Measurements from ENCODE around the gene INTS11. TPM values are rescaled to one million over a fixed set of nuclear protein-coding genes. Genes with fewer than 3 reads are reported as not detected.
"Not testable (repeated sequence)": the region's sequence is repeated elsewhere in the genome, so short reads cannot be mapped to it uniquely, and the experiment has no call there.

Gene INTS11
- total and polyA plus RNA-seq, 10 donors = 89.2 to 203 (median 102) TPM

DNA sequence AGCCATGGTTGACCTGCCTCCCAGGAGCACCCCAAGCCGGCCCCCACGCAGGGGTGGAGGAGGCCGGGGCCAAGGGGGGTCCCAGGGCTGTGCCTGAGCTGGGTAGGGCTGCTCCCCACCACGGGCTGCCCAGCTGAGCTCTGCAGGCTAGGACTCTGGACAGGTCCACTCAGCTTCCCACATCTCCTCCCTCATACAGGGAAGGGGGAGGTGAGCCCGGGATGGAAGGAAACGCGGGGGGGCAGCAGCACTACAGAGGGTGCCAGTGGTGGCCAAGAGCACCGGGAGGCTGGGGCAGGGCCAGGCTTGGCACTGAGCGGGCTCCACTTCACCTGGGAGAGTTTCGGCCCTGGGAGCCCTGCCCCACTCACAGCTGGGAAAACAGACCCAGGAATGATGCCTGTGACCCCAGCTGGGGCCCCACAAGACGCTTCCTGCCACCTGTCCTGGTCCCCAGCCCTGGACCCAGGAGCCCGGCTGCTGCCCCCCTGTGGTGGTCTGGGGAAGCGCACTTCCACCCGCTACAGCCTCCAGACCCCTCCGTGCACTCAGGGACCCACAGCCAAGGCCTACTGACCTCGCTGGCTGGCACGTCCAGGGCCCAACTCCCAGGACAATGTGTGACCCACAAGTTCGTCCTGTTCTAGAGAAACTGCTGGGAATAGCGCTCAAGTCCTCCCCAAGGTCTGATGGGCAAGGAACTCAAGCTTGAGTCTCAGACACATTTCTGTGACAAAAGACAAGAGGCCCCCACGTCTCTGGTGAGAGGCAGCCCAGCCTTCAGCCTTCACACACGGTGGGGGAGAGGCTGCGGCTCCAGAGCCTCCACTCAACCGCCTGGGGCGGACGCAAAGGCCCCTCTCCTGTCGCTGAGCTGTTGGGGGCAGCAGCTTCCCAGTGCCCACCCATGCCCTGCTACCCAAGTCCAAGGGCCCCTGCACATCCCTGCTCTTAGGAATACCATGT is 47.6 kb upstream of the INTS11 start:
- Histone ChIP-seq H3K4me3 (peak overlapping the region in 1 of 8 donors; percentile 43), H3K36me3 (peaks cover 0 to 20% (median 9%) of the 10 kb centered on the region in 6 donors), H3K4me1 (peaks cover 22 to 53% (median 46%) of the 10 kb centered on the region in 6 donors), H3K27me3 (replicated peaks in 1 of 7) (no peaks in the 10 kb centered on the region), H3K9me3 (peaks cover 0 to 4% (median 0%) of the 10 kb centered on the region in 8 donors), H3K27ac (peak overlapping the region in 3 of 8 donors; percentile 49 to 63 (median 58))
- DNase-seq = peak; percentile 93
- no peak for TF ChIP-seq POLR2A (IDR thresholded peaks at IDR 0.05)
- peak in 2 of 3 donors; percentile 49 to 73 for TF ChIP-seq POLR2AphosphoS5 (IDR thresholded peaks at IDR 0.05)
- TF ChIP-seq, protein P1, sequence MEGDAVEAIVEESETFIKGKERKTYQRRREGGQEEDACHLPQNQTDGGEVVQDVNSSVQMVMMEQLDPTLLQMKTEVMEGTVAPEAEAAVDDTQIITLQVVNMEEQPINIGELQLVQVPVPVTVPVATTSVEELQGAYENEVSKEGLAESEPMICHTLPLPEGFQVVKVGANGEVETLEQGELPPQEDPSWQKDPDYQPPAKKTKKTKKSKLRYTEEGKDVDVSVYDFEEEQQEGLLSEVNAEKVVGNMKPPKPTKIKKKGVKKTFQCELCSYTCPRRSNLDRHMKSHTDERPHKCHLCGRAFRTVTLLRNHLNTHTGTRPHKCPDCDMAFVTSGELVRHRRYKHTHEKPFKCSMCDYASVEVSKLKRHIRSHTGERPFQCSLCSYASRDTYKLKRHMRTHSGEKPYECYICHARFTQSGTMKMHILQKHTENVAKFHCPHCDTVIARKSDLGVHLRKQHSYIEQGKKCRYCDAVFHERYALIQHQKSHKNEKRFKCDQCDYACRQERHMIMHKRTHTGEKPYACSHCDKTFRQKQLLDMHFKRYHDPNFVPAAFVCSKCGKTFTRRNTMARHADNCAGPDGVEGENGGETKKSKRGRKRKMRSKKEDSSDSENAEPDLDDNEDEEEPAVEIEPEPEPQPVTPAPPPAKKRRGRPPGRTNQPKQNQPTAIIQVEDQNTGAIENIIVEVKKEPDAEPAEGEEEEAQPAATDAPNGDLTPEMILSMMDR (IDR thresholded peaks at IDR 0.05 in 8 of 11, conservative IDR thresholded peaks at IDR 0.05 in 3 of 11) = peak; percentile 77 to 98 (median 96)
- intact Hi-C loops (cut with DNase I; ENCODE audit: low total_unique reads) = no loop called here
- whole genome bisulfite sequencing, 5 donors = 13 to 33% (median 29%) methylated on average over 19 to 26 of the region's 26 CpGs

DNA sequence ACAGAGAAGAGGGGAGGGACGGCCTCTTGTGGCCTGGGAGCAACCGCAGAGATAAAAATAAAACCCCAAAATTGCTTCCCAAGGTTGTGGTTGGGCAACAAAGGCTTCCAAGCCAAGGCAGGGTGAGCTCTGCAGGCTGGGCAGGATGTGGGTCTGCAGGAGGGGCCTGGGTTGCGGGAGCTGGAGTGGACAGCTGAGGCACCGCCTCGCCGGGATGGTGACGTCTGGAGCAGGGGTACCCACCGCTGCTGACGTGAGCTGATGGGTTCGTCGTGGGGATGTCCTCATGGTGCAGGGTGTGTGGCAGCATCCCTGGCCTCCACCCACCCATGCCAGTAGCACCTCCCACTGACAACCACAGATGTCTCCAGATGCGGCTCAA is 46.9 kb upstream of the INTS11 start:
- intact Hi-C loops (cut with DNase I; ENCODE audit: low total_unique reads) = no loop called here
- 22 to 37% (median 24%) methylated on average over 10 to 12 of the region's 12 CpGs for WGBS, 5 donors
- peaks cover 0 to 6% (median 0%) of the 10 kb centered on the region in 8 donors for H3K9me3 ChIP-seq
- H3K27me3 ChIP-seq (replicated peaks in 1 of 7) = no peaks in the 10 kb centered on the region
- H3K27ac ChIP-seq = peak overlapping the region in 2 of 8 donors; percentile 58 to 63
- peaks cover 22 to 50% (median 45%) of the 10 kb centered on the region in 6 donors for H3K4me1 ChIP-seq
- TF ChIP-seq POLR2A (IDR thresholded peaks at IDR 0.05) (no peak), POLR2AphosphoS5 (IDR thresholded peaks at IDR 0.05) (peak; percentile 0 to 25 (median 2))
- TF ChIP-seq, protein P1 (IDR thresholded peaks at IDR 0.05 in 8 of 11, conservative IDR thresholded peaks at IDR 0.05 in 3 of 11) = no peak
- no peak for DNase-seq
- peak overlapping the region in 1 of 8 donors; percentile 43 for H3K4me3 ChIP-seq
- H3K36me3 ChIP-seq = peaks cover 0 to 20% (median 9%) of the 10 kb centered on the region in 6 donors

DNA sequence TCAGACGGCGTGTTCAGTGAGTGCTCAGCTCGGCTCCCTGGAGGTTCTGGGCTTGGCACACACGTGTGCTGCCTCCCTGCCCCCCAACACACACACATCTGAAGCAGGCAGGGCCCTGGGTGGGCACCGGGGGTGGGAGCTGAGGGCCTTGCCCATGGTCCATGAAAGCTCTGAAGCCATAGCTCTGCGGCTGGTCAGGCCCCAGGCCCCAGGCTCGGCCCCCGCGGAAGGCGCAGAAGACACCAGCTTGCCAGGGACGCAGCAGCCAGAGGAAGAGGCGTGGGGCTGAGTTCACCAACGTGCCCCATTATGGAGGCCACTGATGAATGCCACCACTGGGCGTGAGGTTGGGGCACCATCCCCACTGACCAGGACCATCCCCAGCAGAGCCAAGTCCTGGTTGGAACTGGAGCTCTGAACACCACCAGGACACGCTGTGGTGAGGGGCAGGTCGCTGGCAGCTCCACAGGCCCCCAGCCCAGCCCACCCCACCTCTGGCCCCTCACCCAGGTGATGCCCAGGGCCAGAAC is 46.4 kb upstream of the INTS11 start:
- TF ChIP-seq, protein P1 (IDR thresholded peaks at IDR 0.05 in 8 of 11, conservative IDR thresholded peaks at IDR 0.05 in 3 of 11) = no peak
- peak; percentile 6 to 31 (median 14) for TF ChIP-seq POLR2AphosphoS5 (IDR thresholded peaks at IDR 0.05)
- H3K27ac ChIP-seq = no peak overlapping the region
- peaks cover 18 to 44% (median 40%) of the 10 kb centered on the region in 6 donors for H3K4me1 ChIP-seq
- peaks cover 0 to 20% (median 9%) of the 10 kb centered on the region in 6 donors for H3K36me3 ChIP-seq
- H3K4me3 ChIP-seq = no peak overlapping the region
- DNase-seq = no peak
- 73 to 86% (median 79%) methylated on average over 4 to 16 of the region's 16 CpGs for WGBS, 5 donors
- peaks cover 0 to 6% (median 0%) of the 10 kb centered on the region in 8 donors for H3K9me3 ChIP-seq
- H3K27me3 ChIP-seq (replicated peaks in 1 of 7) = no peaks in the 10 kb centered on the region
- intact Hi-C loops (cut with DNase I; ENCODE audit: low total_unique reads) = no loop called here

DNA sequence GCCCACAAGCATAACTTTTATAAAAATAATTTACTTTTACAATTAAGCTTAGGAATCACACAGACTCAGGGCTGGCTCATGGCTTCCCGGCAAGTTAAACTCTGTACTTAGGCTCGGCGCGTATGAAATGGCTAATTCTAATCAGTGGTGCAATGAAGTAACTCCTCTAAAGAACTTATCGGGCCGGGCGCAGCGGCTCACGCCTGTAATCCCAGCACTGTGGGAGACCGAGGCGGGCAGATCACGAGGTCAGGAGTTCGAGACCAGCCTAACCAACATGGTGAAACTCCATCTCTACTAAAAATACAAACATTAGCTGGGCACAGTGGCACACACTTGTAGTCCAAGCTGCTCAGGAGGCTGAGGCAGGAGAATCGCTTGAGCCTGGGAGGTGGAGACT is 45.6 kb upstream of the INTS11 start:
- intact Hi-C loops (cut with DNase I; ENCODE audit: low total_unique reads) = not testable (repeated sequence)

More for the DNA sequence above, 45.6 kb upstream of the INTS11 start:
- 90 to 95% (median 94%) methylated on average over 14 of the region's 14 CpGs for WGBS, 5 donors
- H3K27me3 ChIP-seq (replicated peaks in 1 of 7); H3K4me3 ChIP-seq; DNase-seq; H3K9me3 ChIP-seq; H3K27ac ChIP-seq: not testable (repeated sequence)
- H3K4me1 ChIP-seq = peaks cover 16 to 42% (median 38%) of the 10 kb centered on the region in 6 donors
- peaks cover 0 to 20% (median 9%) of the 10 kb centered on the region in 6 donors for H3K36me3 ChIP-seq
